Measurements from ENCODE around the gene PROCA1.

PROCA1 gene, protein sequence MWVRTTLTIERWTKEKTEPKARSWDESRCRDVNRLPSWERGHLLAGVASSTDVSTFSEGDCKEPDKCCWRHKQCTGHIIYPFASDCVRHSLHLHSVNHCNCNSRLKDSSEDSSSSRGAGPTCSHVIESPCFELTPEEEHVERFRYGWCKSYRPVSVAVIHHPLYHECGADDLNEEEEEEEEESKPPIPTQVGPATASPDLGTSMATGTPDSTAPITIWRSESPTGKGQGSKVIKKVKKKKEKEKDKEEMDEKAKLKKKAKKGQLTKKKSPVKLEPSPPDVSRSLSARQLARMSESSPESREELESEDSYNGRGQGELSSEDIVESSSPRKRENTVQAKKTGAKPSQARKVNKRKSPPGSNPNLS

DNA sequence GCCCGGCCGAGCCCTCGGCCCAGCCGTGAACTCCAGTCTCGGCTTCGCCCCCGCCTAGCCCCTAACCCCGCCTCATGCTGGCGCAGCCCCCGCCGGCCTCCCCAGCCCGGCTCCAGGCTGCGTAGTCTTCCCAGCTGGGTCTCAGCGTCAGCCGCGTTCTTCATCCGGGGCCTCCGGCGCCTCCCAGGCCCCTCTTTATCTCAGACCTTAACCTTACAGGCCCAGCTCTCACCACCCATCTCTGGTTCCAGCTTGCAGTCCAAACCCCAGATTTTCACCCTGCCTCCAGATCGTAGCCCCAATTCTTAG lies at the start of gene PROCA1:
TSS of gene PROCA1 (minus strand) at position 166 of the 309 bp plus-strand sequence. CDS start 228 bp downstream, outside the sequence.
- DNase-seq: no peak

DNA sequence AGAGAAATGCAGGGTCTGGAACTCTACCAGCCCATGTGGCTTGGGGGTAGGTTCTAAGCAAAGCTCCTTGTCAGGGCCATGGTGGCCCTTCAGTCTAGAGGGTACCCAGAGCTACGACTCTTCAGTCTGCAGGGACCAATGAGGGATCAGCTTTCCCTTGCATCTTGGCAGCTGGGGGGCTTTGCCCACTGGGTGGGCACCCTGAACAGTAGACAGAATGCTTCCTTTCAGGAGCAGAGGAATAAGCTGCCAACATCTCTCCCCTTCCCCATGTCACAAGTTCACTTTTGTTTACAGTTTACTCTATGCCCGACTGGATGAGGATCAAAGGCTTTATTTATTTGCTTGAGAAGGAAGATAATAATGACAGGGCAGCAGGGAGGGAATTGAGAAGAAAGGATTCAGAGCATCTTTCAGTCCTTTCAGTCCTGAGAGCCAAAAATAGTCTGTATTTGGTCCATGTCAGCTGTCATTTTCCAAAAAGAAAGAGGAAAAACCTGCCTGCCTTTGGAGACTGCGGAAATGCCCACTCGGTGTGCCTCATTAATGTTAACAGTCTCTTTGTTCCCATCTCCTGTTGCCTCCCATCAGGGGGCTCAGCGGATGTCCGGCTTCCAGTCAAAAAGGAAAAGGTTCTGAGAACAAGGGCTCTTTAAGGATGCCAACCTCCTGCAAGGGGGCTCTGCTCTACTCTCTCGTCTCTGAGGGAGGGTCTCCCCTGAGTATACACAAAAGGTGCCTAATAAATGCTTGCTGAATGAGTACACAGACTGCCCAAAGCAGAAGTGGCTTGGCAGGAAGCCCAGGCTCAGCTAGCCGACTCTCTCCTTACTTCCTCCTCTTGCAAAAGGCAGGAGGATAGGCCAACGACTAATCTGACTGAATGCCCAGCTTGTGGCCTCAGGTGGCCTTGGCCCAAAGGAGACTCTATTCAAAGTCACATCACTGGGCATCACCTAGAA lies 49.2 kb upstream of the PROCA1 start:
- peak; percentile 61 for DNase-seq

DNA sequence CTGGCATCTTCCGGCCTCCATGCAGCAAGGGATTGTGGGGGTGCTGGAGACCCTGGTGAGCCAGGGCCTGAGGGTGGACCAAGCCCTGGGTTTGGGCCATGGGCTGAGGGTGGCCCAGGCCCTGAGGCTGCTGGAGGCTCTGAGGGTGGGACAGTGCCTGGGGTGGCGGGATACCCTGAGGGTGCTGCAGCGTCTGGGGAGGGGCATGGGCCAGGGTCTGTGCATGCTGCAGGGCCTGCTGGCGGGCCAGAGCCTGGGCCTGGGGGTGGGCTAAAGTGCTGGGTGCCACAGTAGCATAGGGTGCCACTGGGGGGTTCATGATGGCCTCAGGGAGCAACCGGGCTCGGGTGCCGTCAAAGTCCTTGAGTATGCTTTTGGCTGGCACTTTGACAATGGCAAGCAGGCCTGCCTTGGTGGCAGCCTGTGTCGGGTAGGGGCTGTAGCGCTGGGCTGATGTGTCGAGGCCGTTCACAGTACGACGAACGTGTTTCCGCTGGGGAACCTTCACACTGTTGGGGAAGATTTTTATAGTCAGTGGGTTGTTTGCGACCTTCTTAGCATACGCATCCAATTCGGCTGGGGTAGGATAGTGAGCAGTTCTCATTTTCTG lies 47.7 kb upstream of the PROCA1 start:
- no peak for DNase-seq

DNA sequence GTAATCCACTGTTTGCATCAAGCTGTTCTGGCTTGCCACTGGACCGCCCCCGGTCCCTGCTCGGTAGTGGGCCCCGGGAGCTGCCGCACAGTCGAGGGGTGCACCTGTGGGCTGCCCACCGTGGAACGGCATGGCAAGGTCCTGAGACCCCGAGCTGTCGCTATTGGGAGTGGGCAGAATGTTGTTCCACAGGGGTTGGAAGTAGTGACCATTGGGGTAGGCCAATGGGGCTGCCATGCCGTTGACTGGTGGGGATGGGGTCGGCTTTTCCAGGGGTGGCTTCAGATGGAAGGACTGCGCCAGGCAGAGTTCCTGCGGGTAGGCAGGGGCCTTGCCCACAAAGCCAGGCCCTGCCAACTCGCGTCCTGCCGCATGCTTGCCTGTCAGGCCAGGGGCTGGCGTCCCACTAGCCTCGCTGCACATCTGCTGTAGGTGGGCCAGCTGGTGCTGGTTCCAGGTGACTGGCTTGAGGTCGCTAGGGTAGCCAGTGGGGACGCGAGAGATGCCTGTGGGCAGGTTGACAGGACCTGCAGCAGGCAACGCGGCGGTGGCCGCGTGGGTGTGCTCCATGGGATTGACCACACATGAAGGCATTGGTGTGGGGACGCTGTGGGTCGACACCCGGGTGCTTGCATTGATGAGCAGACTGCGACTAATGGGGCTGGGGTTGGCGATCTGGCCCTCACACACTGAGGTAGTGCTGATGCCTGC lies 46.9 kb upstream of the PROCA1 start:
- DNase-seq: no peak

DNA sequence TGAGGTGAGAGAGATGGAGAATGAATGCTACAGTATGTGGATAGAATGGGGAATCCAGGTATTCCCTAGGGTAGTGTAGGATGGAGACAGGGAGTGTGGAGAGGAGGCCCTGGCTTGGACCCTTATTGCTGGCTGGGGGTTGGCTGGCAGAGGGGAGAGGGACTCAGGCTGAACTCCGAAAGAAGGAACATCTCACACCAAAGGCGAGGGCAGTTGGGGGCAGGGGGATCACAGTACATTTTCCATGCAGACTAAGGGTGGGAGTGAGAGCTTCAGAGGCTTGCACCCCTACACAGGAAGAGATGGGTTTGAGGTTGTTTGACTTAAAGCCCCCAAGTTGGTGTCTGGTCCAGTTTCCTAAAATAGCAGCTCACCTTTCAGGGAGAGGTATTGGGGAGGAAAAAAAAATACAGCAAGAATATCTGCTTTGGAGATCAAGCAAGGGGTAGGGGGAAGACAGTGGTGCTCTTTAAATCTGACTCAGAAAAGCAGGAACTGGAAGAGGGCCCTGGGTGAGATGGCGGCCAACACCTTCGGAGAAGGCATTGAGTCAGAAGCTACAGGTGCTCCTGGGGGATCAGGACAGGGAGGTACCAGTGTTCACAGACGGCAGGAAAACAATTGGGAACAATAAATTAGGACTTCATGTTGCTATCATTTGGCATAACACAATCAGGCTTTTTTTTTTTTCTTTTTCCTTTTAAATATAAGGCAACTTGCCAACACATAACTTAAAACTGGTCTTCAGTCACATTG lies 44.5 kb upstream of the PROCA1 start:
- DNase-seq: no peak

DNA sequence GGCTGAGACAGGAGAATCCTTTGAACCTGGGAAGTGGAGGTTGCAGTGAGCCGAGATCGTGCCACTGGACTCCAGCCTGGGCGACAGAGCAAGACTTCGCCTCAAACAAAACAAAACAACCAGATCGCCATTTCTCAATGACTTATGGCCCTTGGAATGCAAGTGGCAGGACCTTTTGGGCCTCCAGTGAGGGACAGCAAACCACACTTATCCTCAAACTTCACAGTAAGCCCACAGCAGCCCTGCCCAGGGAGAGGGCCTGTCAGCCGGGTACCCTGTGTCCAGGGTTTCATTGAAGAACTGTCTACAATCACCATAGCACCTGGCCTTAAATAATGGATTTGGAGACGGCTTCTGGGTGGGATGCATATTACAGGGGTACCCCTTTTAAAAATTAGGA lies 43.8 kb upstream of the PROCA1 start:
- no peak for DNase-seq

DNA sequence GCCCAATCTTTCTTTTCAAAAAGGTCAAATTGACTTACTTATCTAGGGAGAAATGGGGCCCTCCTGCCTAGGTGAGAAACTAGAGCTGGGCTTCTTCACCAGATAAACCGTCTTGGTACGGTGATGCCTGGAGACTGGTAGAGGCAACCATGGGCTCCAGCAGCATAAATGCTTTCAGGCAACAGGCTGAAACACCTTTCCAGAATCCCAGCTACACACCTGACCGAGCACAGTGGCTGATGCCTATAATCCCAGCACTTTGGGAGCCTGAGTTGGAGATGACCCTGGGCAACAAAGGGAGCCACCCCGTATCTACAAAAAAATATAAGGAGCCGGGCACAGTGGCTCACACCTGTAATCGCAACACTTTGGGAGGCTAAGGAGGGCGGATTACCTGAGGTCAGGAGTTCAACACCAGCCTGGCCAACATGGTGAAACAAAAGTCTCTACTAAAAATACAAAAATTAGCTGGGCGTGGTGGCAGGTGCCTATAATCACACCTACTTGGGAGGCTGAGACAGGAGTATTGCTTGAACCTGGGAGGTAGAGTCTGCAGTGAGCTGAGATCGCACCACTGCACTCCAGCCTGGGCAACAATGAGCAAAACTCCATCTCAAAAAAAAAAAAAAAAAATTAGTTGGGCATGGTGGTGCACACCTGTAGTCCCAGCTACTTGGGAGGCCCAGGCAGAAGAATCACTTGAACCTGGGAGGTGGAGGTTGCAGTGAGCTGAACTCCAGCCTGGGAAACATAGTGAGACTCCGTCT lies 40.1 kb upstream of the PROCA1 start:
- DNase-seq: no peak

DNA sequence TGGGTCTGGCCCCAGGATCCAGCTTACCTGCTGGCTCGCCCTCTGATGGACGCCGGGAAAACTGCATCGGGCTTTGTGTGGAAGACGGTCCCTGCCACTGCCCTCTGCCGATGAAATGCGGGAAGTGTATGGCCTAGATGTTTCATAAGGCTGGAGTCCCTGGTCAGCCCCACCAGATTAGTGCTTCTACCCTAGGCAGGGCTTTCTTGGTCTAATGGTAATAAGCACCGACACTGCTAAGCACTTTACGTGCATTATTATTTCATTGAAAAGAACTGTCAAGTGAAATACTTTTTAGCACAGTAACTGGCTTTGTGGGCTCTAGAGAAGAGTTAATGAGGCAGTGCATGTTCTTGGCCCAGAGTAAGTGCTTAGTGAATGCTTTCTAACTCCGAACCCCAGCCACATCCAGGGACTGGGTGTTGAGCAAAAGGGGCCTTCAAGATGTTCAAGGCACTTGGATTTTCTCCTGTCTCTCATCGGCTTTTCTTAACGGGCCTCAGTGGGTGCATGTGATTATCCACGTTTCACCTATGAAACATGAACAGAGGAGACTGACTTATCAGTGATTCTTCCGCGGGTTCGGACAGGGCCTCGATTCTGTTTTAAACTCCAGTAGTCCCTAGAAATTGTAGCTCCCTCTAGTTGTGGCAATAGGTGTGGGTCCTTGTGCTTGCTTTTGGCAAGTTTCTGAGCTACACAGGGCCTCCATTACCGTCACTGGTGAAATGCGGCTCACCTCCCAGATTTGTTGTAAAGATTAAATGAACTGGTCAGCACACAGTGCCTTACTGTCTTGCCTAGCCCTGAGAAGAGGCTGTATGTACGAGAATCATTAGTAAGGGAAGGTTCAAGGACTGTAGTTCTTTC lies 38.7 kb upstream of the PROCA1 start:
- DNase-seq: peak; percentile 87

DNA sequence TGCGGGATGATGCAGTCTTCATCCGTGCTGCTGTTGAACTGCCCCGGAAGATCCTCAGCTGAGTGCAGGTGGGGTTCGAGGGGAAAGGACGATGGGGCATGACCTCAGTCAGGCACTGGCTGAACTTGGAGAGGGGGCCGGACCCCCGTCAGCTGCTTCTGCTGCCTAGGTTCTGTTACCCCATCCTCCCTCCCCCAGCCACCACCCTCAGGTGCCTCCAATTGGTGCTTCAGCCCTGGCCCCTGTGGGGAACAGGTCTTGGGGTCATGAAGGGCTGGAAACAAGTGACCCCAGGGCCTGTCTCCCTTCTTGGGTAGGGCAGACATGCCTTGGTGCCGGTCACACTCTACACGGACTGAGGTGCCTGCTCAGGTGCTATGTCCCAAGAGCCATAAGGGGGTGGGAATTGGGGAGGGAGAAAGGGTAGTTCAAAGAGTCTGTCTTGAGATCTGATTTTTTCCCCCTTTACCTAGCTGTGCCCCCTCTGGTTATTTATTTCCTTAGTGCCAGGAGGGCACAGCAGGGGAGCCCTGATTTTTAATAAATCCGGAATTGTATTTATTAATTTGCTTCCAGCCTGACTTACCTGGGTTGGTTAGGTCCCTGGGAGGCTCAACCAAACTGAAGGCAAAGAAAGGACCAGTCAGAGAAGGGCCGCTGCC lies 38.0 kb upstream of the PROCA1 start:
- DNase-seq: no peak

DNA sequence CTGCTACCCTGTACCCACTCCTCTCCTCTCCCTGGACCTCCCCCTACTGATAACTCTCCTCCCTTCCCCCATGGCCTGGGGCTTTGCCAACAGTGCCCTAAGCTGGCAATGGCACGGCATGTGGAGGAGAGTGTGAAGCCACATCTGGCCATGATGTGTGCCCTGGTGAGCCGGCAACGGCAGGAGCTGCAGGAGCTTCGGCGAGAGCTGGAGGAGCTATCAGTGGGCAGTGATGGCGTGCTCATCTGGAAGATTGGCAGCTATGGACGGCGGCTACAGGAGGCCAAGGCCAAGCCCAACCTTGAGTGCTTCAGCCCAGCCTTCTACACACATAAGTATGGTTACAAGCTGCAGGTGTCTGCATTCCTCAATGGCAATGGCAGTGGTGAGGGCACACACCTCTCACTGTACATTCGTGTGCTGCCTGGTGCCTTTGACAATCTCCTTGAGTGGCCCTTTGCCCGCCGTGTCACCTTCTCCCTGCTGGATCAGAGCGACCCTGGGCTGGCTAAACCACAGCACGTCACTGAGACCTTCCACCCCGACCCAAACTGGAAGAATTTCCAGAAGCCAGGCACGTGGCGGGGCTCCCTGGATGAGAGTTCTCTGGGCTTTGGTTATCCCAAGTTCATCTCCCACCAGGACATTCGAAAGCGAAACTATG lies 37.3 kb upstream of the PROCA1 start:
- DNase-seq: no peak

DNA sequence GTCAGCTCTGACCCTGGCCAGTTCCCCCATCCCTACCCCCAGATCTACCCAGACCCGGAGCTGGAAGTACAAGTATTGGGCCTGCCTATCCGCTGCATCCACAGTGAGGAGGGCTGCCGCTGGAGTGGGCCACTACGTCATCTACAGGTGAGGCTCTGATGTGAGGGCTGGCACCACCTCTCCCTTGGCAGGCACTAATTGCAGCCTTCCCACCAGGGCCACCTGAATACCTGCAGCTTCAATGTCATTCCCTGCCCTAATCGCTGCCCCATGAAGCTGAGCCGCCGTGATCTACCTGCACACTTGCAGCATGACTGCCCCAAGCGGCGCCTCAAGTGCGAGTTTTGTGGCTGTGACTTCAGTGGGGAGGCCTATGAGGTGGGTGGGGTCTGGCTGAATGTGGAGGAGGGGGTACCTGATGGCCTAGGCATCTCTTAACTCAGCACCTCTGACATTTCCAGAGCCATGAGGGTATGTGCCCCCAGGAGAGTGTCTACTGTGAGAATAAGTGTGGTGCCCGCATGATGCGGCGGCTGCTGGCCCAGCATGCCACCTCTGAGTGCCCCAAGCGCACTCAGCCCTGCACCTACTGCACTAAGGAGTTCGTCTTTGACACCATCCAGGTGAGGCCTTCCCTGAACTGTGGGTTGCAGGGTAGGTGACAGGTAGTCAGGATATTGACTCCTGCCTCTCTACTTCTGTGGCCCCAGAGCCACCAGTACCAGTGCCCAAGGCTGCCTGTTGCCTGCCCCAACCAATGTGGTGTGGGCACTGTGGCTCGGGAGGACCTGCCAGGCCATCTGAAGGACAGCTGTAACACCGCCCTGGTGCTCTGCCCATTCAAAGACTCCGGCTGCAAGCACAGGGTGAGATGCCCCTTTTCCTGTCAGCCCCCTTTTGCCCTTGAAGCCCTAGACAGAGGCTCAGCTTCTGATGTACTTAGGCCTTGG lies 36.4 kb upstream of the PROCA1 start:
- no peak for DNase-seq

DNA sequence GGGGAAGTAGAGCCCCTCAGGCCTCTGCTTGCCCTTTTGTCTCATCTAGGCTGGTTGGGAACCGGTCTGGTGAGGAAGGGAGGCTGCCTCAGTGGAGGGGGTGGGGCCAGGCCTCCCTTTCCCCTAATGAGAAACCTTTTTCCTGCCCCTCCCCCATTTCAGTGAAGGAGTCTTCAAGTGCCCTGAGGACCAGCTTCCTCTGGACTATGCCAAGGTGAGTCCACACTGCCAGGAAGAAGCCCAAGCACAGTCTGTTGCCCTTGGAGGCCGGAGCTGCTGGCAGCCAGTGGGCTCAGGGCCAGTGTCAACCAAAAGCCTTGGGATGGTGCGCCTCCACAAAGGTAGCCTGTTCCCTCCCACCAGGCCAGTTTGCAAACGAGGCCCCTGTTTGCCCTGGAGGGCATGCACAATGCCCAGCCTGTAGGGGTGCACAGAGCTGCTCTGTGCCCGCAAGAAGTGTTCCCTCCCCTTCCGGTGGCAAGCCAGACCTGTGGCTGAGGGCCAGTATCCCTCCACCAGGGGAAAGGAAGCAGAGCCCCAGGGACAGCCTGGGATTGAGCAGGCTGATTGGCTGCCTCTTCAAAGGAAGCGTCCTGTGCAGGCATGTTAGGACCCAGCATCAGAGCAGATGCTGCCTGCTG lies 35.5 kb upstream of the PROCA1 start:
- DNase-seq: no peak

DNA sequence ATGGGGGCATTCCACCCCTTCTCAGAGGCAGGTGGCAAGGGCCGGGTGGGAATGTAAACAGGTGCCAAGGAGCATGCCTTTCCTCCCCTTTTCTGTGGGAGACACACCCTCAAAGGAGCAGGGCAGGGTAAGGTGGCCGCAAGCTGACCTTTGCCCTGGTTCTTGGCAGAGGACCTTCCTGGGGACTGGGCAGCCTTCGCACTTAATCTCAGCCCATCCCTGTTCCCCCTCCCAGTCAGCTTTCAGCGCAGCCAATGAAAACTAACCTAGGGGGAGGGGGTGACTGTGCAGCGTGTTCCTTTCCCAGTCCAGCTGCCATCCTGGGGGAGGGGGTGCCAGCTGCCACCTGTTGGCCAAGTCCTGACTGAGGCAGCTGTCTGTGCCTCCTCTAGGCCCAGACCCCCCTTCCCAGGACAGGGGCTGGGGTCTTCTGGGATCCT lies 34.9 kb upstream of the PROCA1 start:
- DNase-seq: peak; percentile 53

DNA sequence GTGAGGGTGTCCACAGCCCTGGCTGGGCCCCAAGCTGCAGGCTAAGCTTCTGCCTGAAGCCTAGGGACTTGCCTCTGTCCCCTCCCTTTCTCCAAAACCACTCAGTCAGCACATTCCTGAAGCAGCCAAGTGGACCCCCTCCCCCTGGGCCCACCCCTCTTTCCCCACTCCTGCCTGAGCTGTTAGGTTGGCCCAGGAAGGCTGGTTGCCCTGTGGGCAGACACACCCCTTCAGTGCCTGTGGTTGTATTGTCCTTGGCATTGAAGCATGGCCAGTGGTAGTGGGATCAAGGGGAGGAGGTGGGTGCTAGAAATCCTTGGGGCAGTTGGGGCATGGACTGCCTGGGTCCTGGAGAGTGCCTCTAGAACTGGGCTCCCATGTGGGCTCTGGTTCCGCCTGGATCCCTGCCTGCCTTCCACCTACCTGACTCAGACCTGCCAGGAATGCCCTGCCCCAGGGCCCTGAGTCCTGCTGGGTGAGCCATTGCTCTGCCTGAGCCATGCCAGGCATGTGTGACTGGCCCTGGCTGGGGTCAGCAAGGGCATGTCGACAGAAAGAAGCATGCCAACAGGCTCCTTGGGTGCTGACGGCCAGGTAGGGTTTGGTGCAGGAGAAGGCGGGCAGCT lies 34.2 kb upstream of the PROCA1 start:
- DNase-seq: no peak

DNA sequence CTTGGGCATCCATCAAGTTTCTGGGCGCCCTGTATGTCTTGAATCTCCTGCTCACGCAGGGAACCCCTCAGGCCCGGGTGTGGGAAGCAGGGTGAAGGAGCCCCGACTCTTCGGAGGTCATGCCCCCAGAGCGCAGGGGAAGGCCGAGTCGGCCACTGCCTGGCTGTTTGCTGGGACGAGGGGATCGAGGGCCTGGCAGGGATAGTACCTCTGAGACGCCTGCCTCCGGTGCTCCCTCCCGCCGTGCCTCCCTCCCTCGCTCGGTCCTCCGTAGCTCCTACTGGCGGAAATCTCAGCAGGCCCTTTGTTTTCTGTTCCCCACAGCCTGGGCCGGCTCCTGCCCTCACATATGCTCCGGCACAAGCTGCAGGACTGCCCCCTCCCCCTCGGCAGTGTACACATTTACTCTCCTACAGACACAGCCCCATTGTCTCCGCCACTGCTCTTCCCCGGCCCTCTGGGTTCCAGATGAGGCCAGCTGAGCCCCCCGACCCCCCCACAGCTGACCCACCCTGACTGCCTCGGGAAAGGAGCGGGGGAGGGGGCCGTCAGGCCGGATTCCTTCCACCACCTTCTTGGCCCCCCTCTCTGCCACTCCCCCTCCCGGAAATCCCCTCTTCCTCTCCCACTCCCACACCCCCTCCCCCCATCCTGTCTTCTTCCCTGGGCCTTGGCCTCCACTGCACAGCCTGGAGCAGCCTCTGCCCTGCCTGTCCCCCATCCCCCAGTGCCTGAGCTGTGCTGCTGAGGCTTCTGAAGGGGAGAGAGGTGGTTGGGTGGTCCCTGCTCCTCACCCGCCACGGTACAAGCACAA lies 33.5 kb upstream of the PROCA1 start:
- peak; percentile 22 for DNase-seq
